ENCODE measurements around the gene DVL2. TPM values are rescaled to one million over a fixed set of nuclear protein-coding genes. Genes with fewer than 3 reads are reported as not detected.

The DVL2 gene
- total RNA-seq, 1 donor from 2014 or later: 99.7 TPM

DNA sequence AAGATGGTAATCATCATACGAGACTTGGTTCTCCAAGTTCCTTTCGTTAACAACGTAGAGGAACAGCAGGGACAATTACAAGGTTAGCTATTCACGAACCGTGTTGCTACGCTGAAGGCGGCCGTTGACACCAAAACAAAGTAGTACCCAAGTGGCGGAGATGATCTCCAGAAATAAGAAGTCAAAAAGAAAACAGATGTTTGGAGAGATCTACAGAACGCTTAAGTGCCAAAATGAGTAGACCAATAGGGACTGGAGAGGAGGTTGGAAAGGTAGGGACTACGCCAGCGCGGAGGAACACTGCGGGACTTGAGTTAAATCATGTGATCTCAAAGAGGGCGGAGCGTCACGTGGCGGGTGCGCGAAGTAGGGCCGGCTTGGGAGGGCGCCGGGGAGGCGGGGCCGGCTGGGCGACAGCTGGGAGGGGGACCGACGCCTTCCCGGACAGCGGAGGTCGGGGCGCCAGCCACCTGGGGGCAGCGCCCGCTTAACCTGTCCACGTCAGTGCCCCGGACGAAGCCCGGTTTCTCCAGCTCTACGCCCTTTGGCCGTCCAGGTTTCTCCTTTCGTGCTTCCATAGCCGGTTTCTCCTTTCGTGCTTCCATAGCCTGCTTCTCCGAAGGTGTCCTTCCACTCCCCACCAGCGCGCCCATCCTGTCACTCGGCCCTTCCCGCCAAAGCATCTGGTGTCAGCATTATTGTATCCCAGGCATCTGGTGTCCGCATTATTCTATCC lies 8.6 kb upstream of the DVL2 start:
- Mint-ChIP-seq H3K4me1 (ENCODE audit: unreplicated experiment) (peaks cover 30% of the 10 kb centered on the region), H3K27ac (ENCODE audit: unreplicated experiment) (peak overlapping the region; percentile 99), H3K36me3 (ENCODE audit: unreplicated experiment) (peaks cover 40% of the 10 kb centered on the region), H3K27me3 (ENCODE audit: unreplicated experiment) (no peaks in the 10 kb centered on the region), H3K9me3 (ENCODE audit: unreplicated experiment) (no peaks in the 10 kb centered on the region), H3K4me3 (ENCODE audit: unreplicated experiment) (peak overlapping the region; percentile 99)
- peak; percentile 97 for DNase-seq (ENCODE audit: extremely low spot score, unreplicated experiment)
- TF ChIP-seq, protein P1, sequence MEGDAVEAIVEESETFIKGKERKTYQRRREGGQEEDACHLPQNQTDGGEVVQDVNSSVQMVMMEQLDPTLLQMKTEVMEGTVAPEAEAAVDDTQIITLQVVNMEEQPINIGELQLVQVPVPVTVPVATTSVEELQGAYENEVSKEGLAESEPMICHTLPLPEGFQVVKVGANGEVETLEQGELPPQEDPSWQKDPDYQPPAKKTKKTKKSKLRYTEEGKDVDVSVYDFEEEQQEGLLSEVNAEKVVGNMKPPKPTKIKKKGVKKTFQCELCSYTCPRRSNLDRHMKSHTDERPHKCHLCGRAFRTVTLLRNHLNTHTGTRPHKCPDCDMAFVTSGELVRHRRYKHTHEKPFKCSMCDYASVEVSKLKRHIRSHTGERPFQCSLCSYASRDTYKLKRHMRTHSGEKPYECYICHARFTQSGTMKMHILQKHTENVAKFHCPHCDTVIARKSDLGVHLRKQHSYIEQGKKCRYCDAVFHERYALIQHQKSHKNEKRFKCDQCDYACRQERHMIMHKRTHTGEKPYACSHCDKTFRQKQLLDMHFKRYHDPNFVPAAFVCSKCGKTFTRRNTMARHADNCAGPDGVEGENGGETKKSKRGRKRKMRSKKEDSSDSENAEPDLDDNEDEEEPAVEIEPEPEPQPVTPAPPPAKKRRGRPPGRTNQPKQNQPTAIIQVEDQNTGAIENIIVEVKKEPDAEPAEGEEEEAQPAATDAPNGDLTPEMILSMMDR (IDR thresholded peaks at IDR 0.05): no peak

DNA sequence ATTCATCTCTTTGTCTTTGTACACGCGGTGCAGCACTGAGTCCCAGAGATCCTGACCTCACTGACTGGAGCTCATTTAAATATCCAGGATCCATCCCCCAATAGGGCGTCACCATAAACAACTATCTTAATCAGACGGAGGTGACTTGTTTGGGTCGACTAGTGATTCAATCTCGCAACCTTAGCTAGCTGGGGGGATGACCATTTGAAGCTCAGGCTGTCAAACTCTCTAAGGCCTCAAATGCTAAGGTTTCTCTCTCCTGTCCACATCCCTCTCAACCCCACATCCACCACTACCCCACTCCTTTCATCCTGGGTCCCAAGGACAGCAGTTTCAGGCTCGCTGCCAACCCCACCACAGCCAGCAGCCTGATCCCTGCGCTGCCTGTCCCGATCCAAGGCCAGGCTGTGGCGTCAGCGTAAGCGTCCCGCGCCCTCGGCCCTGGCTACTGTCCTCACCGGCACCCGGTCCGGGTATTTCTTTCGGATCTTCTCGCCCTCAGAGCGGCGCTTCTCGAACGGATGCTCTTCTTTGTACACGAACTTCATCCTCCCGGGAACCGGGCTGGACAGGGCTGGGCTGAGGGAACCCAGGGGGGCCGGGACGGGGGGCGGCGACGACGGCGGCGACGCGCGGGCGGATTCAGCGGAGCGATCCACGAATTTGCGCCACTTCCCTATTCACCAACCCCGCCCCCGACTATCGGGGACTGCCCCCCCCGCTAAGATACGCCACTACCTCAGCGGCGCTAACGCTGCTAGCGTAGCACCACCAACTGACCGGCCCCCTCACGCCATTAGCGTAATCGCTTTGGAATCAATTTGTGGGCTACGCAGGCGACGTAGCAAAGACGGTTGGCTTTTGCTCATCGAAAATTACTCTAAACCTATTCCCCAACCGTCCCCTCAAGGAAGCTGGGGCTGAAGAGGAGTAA lies 7.7 kb upstream of the DVL2 start, which contains the start of gene GABARAP:
TSS of gene GABARAP (minus strand) at position 667 of the 934 bp plus-strand sequence. CDS start at position 548, 119 bp downstream.
- H3K27me3 Mint-ChIP-seq (ENCODE audit: unreplicated experiment): no peaks in the 10 kb centered on the region
- TF ChIP-seq, protein P1 (IDR thresholded peaks at IDR 0.05): no peak
- H3K4me1 Mint-ChIP-seq (ENCODE audit: unreplicated experiment): peaks cover 36% of the 10 kb centered on the region
- H3K36me3 Mint-ChIP-seq (ENCODE audit: unreplicated experiment): peaks cover 42% of the 10 kb centered on the region
- H3K27ac Mint-ChIP-seq (ENCODE audit: unreplicated experiment): peak within 1 kb of the TSS; percentile 99
- DNase-seq (ENCODE audit: extremely low spot score, unreplicated experiment): peak; percentile 98
- H3K9me3 Mint-ChIP-seq (ENCODE audit: unreplicated experiment): no peaks in the 10 kb centered on the region
- peak within 1 kb of the TSS; percentile 99 for H3K4me3 Mint-ChIP-seq (ENCODE audit: unreplicated experiment)

DNA sequence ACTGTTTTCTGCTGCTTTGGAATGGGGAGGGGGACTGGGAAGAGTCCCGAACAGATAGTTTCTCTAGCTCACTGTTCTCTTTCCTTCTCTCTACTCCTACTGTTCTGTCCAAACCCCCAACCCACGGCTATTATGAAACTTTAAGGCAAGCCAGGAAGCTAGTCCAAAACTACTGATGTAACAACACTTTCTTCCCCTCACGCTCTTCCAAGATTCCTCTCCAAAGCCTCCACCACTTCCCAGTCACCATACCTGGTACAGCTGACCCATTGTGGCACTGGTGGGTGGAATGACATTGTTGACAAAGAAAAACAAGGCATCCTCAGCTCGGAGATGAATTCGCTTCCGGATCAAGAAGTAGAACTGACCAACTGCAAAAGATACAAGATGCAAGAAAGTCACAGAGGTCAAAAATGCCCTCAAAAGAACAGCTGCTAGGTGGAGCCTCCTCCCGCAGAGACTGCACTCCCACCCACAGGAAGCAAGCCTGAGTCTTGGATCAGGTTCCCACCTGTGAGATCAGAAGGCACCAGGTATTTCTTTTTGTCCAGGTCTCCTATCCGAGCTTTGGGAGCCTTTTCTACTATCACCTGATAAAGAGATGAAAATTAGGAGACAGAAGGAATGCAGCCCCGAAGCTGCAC lies 6.9 kb upstream of the DVL2 start:
- Mint-ChIP-seq H3K9me3 (ENCODE audit: unreplicated experiment) (no peaks in the 10 kb centered on the region), H3K4me1 (ENCODE audit: unreplicated experiment) (peaks cover 41% of the 10 kb centered on the region)
- TF ChIP-seq, protein P1 (IDR thresholded peaks at IDR 0.05): no peak

DNA sequence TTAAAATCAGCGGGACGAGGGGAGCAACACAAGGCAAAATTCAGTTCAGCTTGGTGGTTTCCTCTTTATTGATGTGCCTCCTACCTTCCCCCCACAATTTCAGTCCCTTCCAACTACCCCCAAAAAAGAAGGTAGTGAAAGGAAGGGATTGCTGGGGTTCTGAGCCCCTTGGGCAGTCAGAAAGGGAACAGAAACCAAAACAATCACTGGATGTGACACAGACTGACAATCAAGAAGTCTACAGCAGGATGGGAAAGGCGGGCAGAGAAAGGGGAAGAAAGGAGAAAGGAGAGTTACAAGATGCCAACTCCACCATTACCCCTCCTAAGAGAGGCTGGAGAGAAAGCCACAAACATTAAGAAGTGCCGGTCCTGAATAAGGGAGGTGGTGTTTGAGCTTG lies 6.1 kb upstream of the DVL2 start:
- peaks cover 49% of the 10 kb centered on the region for H3K4me1 Mint-ChIP-seq (ENCODE audit: unreplicated experiment)
- H3K36me3 Mint-ChIP-seq (ENCODE audit: unreplicated experiment): peaks cover 42% of the 10 kb centered on the region
- peak overlapping the region; percentile 93 for H3K27ac Mint-ChIP-seq (ENCODE audit: unreplicated experiment)
- no peaks in the 10 kb centered on the region for H3K9me3 Mint-ChIP-seq (ENCODE audit: unreplicated experiment)
- H3K27me3 Mint-ChIP-seq (ENCODE audit: unreplicated experiment): no peaks in the 10 kb centered on the region
- no peak for DNase-seq (ENCODE audit: extremely low spot score, unreplicated experiment)
- TF ChIP-seq, protein P1 (IDR thresholded peaks at IDR 0.05): no peak
- H3K4me3 Mint-ChIP-seq (ENCODE audit: unreplicated experiment): peak overlapping the region; percentile 99

More for the DNA sequence above, 6.9 kb upstream of the DVL2 start:
- no peak for DNase-seq (ENCODE audit: extremely low spot score, unreplicated experiment)
- Mint-ChIP-seq H3K4me3 (ENCODE audit: unreplicated experiment) (peak overlapping the region; percentile 99), H3K36me3 (ENCODE audit: unreplicated experiment) (peaks cover 42% of the 10 kb centered on the region), H3K27me3 (ENCODE audit: unreplicated experiment) (no peaks in the 10 kb centered on the region), H3K27ac (ENCODE audit: unreplicated experiment) (peak overlapping the region; percentile 99)

All from osteocyte (in vitro differentiated cells).